ENCODE measurements around the gene TRMT1.

DNA sequence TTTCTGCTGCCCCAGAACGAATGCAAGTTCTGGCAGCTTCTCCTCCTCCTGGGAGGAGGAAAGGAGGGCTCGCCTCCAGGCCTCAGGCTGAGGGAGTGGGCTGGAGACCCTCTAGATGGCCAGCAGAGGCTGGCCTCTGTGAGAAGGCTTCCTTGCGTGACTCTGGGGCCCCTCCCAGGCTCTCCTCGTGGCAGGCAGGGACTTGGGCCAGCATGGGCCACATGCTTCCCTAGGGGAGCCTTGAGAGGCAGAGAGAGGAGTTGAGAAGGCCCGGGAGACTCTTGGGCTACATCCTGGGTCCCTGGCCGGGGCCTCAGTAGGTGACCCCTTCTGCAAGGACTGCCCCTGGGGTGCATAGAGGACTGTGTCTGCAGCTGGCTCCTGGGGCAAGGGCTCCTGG, 39.8 kb downstream of the TRMT1 start:
- TF ChIP-seq, protein P1, sequence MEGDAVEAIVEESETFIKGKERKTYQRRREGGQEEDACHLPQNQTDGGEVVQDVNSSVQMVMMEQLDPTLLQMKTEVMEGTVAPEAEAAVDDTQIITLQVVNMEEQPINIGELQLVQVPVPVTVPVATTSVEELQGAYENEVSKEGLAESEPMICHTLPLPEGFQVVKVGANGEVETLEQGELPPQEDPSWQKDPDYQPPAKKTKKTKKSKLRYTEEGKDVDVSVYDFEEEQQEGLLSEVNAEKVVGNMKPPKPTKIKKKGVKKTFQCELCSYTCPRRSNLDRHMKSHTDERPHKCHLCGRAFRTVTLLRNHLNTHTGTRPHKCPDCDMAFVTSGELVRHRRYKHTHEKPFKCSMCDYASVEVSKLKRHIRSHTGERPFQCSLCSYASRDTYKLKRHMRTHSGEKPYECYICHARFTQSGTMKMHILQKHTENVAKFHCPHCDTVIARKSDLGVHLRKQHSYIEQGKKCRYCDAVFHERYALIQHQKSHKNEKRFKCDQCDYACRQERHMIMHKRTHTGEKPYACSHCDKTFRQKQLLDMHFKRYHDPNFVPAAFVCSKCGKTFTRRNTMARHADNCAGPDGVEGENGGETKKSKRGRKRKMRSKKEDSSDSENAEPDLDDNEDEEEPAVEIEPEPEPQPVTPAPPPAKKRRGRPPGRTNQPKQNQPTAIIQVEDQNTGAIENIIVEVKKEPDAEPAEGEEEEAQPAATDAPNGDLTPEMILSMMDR (IDR thresholded peaks at IDR 0.05; ENCODE audit: borderline replicate concordance, extremely low read depth, low read length, poor library complexity, severe bottlenecking), result no peak
- no peak for TF ChIP-seq EZH2 (IDR thresholded peaks at IDR 0.05; ENCODE audit: borderline replicate concordance, low read depth, low read length, severe bottlenecking)

Measured in DND-41 (cell line).